Activated CD8-positive, alpha-beta memory T cell treated with anti-CD3 and anti-CD28 coated beads, Interleukin-2, amount 10 ng/mL, durations not matched to agents 7 days and 5 days (primary cell): ENCODE results near the gene PKIB. TPM values are rescaled to one million over a fixed set of nuclear protein-coding genes. Genes with fewer than 3 reads are reported as not detected.
"Not testable (repeated sequence)": the region's sequence is repeated elsewhere in the genome, so short reads cannot be mapped to it uniquely, and the experiment has no call there.

Experiments
- ATAC-seq: fragments of 150-1000 bp; cut with Tn5 transposase; one replicate; pipeline ENCODE4 v1.10.0; 2021; ENCODE audit warnings: moderate library complexity
- CTCF ChIA-PET: fragments of 350-600 bp; sonication (Branson Sonifier 250); formaldehyde crosslinking; loops from one replicate; lab custom pipeline; 2021; ENCODE audit warnings: antibody characterized with exemption; lab: Charles Lee
- DNase-seq: peaks from one replicate; pipeline ENCODE4 v3.0.0-alpha.2; 2020
- H3K27ac Mint-ChIP-seq: one replicate; pipeline ENCODE4 v1.8.0; 2021; ENCODE audit warnings: mild to moderate bottlenecking, mixed read lengths
- H3K27me3 Mint-ChIP-seq: one replicate; pipeline ENCODE4 v1.8.0; 2021; ENCODE audit warnings: mixed read lengths
- H3K36me3 Mint-ChIP-seq: one replicate; pipeline ENCODE4 v1.8.0; 2021; ENCODE audit warnings: mild to moderate bottlenecking, mixed read lengths
- H3K4me1 Mint-ChIP-seq: one replicate; pipeline ENCODE4 v1.8.0; 2021; ENCODE audit warnings: mixed read lengths
- H3K4me3 Mint-ChIP-seq: one replicate; pipeline ENCODE4 v1.8.0; 2021; ENCODE audit warnings: mild to moderate bottlenecking, moderate library complexity, mixed read lengths
- H3K9me3 Mint-ChIP-seq: one replicate; pipeline ENCODE4 v1.8.0; 2022; ENCODE audit warnings: low read depth, mixed read lengths
- total RNA-seq, 2 experiments: library from RNA; stranded (reverse); gene quantifications; one replicate each; pipeline ENCODE4 v1.2.3, GENCODE V29; 2021

The PKIB gene, protein sequence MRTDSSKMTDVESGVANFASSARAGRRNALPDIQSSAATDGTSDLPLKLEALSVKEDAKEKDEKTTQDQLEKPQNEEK
- total RNA-seq = under 1 TPM; 0.47 to 0.91 TPM

DNA sequence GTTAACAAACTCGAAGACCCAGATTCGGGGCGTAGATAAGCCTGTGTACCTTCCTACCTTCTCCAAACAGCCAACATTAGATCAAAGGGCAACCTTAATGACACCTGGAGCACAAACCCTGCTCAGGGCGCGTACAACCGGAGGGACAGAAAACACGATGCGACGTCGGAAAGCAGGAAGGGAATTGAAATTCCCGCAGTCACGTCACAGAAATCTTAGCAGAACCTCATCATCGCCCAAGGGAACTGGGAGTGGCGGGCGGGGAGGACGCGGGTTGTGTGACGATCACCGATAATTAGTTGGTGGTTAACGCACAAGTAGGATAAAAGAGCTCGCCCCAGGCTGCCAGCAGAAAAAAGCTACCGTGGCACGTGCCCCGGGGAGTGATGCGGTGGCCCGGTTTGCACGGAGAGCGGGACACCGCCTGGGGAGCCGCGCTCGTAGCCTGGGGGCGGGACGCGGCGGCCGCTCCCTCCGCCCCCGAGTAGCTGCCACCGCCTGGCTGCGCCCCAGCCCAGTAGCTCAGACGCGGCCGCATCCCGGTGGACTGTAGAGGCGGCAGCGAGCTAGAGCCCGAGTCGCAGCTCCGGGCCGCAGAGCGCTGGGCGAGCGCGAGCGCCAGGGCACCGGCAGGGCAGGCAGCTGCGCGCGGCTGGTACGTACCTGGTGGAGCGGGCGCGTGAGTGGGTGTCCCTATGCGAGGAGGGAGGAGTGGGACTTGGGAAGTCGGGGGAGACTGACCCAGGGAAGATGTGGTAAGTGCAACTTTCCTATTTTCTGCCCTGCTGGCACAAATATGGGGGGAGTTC, at the start of gene PKIB:
PKIB (plus strand) TSS at position 525 of the 809 bp plus-strand sequence. CDS start 107,390 bp downstream, outside the sequence.
- CTCF ChIA-PET = interaction anchor here (0.9 kb wide), 1 partner anchor 22 kb away, joined by 3 read pairs; no protein-coding TSS in a partner anchor
- Mint-ChIP-seq H3K27ac (peak within 1 kb of the TSS; percentile 29), H3K36me3 (no peaks in the 10 kb centered on the region), H3K27me3 (peaks cover 46% of the 10 kb centered on the region), H3K9me3 (no peaks in the 10 kb centered on the region), H3K4me3 (peak within 1 kb of the TSS; percentile 81), H3K4me1 (peaks cover 16% of the 10 kb centered on the region)
- ATAC-seq (peak; percentile 97), DNase-seq (peak; percentile 63)

DNA sequence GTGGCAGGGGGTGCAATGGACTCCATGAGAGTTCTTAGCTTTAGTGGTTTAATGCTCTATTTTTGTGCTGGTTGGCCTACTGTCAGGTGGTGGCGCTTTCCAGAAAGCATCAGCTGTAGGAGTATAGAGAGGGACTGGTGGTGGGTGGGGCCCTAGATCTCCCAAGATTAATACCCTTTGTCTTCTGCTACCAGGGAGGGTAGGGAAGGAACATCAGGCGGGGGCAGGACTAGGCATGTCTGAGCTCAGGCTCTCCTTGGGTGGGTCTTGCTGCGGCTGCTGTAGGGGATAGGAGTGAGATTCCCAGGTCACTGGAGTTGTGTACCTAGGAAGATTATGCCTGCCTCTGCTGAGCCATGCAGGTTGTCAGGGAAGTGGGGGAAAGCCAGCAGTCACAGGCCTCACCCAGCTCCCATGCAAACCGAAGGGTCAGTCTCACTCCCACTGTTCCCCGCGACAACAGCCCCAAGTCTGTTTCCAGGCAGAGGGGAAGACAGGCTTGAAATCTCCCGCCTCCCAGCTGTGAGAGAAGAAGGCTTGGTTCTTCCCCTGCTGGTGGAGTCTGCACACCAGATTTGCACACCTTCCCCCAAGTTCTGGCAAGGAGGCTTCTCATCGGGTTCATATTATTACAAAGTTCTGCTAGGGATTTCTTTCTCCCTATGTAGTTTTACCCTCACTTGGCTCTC, 46.7 kb upstream of the PKIB start:
- CTCF ChIA-PET = no interaction called here
- ATAC-seq (no peak), DNase-seq (no peak)
- H3K9me3 Mint-ChIP-seq = no peaks in the 10 kb centered on the region
- H3K27ac Mint-ChIP-seq = no peak overlapping the region
- H3K4me1 Mint-ChIP-seq = no peaks in the 10 kb centered on the region
- H3K36me3 Mint-ChIP-seq = no peaks in the 10 kb centered on the region
- no peaks in the 10 kb centered on the region for H3K27me3 Mint-ChIP-seq
- no peak overlapping the region for H3K4me3 Mint-ChIP-seq

DNA sequence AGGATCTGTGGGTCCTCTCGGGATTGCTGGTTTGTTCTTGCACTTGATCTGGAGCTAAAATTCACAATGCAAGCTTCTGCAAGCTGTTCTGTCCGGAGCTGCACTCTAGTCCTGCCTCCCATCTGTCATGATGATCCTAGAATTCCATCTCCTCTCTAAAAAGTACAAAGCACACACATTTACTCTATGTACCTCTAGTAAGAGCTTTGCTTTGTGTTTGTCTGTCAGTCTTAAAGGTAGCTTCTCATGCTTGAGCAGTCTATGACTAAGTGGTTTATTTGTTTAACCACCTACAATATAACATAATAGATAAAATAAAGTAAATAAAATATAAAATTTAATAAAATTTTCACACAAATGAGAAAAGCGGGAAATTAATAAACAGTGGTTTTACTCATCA, 46.0 kb upstream of the PKIB start:
- no peak overlapping the region for H3K4me3 Mint-ChIP-seq
- H3K27ac Mint-ChIP-seq = no peak overlapping the region
- H3K36me3 Mint-ChIP-seq = no peaks in the 10 kb centered on the region
- DNase-seq (no peak), ATAC-seq (no peak)
- H3K9me3 Mint-ChIP-seq = no peaks in the 10 kb centered on the region
- no peaks in the 10 kb centered on the region for H3K27me3 Mint-ChIP-seq
- H3K4me1 Mint-ChIP-seq = no peaks in the 10 kb centered on the region
- CTCF ChIA-PET = no interaction called here

DNA sequence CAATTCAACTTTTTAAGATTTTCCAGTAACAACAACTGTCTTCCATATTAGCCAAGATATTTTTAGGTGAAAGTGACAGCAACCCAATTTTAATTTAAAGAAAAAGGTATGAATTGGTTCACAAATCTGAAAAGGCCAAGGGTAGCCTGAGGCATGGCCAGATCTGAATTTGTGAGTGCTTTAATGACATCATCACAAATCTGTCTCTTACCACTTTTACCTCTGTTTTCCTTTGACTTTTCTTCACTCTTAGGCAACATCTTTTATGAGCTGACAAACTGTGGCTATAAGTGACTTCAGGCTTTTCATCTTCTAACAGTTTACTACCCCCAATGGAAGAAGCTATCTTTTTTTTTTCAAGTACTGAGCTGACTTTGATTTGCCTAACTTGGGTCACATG, 44.5 kb upstream of the PKIB start:
- H3K4me3 Mint-ChIP-seq = no peak overlapping the region
- DNase-seq = no peak

DNA sequence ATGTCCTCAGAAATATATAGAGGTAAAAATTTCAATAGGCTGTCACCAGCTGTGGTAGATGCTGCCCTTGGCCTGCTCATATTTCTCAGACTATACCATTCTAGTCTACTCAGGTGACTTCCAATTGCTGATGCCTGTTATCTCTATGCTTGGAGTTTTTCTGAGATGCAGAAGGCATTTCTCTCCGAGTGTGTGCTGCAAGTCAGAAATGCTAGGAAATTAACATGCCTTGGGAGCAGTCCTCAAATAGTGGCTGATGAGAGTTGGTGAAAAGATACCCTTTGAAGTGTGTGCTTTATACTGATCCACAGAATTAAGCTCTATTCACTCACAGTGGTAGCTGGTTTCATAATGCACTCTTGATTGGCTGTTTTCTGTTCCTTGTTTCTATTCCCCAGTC, 43.2 kb upstream of the PKIB start:
- H3K4me3 Mint-ChIP-seq = no peak overlapping the region
- peaks cover 4% of the 10 kb centered on the region for H3K4me1 Mint-ChIP-seq
- H3K9me3 Mint-ChIP-seq = no peaks in the 10 kb centered on the region
- H3K27me3 Mint-ChIP-seq = no peaks in the 10 kb centered on the region
- CTCF ChIA-PET = no interaction called here
- ATAC-seq (no peak), DNase-seq (no peak)
- H3K27ac Mint-ChIP-seq = no peak overlapping the region
- no peaks in the 10 kb centered on the region for H3K36me3 Mint-ChIP-seq

More for the DNA sequence above, 44.5 kb upstream of the PKIB start:
- Mint-ChIP-seq H3K27ac (no peak overlapping the region), H3K9me3 (no peaks in the 10 kb centered on the region), H3K4me1 (no peaks in the 10 kb centered on the region), H3K36me3 (no peaks in the 10 kb centered on the region), H3K27me3 (no peaks in the 10 kb centered on the region)
- CTCF ChIA-PET = no interaction called here
- ATAC-seq = no peak

DNA sequence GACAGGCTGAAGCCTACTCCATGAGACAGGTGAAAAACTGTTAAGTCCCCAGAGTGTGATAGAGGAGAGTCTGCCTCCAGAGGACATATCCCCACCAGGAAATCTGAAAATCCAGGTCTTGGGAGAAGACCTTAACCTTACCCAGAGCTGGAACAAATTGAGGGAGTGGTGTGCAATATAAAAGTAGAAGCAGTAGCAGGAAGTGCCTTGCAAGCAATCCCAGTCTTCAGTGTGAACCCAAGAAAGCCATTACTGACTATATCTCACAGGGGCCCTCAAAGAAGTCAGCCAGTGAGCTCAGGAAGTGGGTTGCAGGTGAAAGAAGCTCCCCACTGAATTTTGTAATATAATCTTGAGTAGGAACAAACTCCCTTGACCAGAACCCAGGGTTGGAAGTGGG, 41.9 kb upstream of the PKIB start:
- H3K36me3 Mint-ChIP-seq = no peaks in the 10 kb centered on the region
- no peaks in the 10 kb centered on the region for H3K27me3 Mint-ChIP-seq
- H3K9me3 Mint-ChIP-seq = no peaks in the 10 kb centered on the region
- no peak for DNase-seq
- H3K27ac Mint-ChIP-seq = no peak overlapping the region
- ATAC-seq = no peak
- H3K4me1 Mint-ChIP-seq = peaks cover 4% of the 10 kb centered on the region
- no peak overlapping the region for H3K4me3 Mint-ChIP-seq
- CTCF ChIA-PET = no interaction called here

DNA sequence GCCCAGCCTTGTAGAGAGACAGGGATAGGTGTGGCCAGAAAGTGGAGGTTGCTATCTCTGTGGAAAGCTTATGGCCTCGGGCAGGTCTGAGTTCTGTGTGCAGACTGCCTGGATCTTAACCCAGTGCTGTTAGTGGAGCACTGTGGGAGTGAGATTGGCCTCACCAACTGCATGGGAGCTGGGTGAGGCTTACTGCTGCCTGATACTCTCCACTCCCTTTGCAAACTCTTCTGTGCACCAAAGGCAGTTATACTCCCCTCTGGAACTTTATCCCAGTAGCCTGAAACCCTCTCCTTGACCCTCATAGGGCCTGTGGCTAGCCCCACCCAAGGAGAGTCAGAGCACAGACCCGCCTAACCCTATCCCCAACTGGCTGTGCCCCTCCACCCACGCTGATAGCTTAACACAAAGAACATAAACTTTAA, 41.4 kb upstream of the PKIB start:
- CTCF ChIA-PET = no interaction called here
- Mint-ChIP-seq H3K27me3 (no peaks in the 10 kb centered on the region), H3K4me3 (no peak overlapping the region), H3K9me3 (no peaks in the 10 kb centered on the region), H3K4me1 (peaks cover 4% of the 10 kb centered on the region), H3K36me3 (no peaks in the 10 kb centered on the region), H3K27ac (no peak overlapping the region)
- DNase-seq = no peak
- no peak for ATAC-seq

DNA sequence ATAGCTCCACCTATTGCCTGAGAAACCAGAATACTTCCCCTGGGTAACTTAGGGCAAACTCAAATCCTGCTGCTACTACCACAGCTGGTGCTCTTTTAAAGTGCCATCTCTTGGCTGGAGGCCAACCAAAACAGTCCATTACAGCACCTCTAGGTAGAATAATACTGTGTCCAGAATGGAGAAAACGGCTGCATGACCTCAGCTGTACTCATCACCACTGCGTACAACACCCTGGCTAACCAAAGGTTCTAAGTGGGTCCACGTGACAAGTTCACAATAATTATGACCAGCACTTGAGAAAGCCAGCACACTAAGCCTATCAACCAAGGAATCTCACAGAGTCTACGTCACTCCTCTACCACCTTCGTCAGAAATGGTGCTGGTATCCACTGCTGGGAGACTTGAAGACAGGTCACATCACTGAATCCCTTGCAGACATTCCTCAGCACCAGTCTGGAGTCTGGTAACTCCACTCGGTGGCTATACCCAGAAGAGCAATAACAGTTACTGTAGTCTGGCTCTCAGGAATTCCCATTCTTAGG, 40.9 kb upstream of the PKIB start:
- Mint-ChIP-seq H3K27me3 (no peaks in the 10 kb centered on the region), H3K4me3 (no peak overlapping the region), H3K27ac (no peak overlapping the region), H3K36me3 (no peaks in the 10 kb centered on the region), H3K9me3 (no peaks in the 10 kb centered on the region), H3K4me1 (peaks cover 4% of the 10 kb centered on the region)
- CTCF ChIA-PET = no interaction called here
- ATAC-seq (no peak), DNase-seq (no peak)

DNA sequence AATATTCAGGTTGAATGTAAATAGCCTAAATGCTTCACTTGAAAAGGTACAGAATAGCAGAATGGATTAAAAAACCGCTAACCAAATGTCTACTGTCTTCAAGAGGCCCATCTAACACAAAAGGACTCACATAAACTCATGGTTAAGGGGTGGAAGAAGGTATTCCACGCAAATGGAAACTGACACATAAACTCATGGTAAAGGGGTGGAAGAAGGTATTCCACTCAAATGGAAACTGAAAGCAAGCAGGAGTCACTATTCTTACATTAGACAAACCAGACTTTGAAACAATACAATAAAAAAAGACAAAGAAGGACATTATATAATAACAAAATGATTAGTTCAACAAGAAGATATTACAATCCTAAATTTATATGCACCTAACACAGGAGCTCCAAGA, 38.3 kb upstream of the PKIB start:
- H3K27ac Mint-ChIP-seq = no peak overlapping the region
- no peaks in the 10 kb centered on the region for H3K36me3 Mint-ChIP-seq
- CTCF ChIA-PET = no interaction called here
- peaks cover 2% of the 10 kb centered on the region for H3K9me3 Mint-ChIP-seq
- DNase-seq (no peak), ATAC-seq (no peak)
- no peaks in the 10 kb centered on the region for H3K27me3 Mint-ChIP-seq
- peaks cover 4% of the 10 kb centered on the region for H3K4me1 Mint-ChIP-seq
- H3K4me3 Mint-ChIP-seq = no peak overlapping the region

DNA sequence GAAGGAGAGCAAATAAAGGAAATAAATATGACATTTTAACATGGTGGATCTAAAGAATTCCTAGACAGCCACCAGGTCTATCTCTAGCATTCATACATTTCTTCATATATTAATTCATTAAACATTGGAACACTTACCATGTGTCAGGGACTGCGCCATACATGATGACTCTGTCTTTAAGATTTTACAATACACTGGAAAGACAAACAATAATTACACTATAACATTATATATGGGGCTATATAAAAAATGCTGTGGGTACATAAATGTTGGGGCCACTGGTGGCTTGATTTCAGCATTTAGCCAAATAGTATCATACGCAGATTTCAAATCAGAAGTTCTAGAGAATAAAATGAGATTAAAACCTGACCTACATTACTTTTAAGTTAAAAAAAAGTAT, 33.3 kb upstream of the PKIB start:
- no peak for ATAC-seq

DNA sequence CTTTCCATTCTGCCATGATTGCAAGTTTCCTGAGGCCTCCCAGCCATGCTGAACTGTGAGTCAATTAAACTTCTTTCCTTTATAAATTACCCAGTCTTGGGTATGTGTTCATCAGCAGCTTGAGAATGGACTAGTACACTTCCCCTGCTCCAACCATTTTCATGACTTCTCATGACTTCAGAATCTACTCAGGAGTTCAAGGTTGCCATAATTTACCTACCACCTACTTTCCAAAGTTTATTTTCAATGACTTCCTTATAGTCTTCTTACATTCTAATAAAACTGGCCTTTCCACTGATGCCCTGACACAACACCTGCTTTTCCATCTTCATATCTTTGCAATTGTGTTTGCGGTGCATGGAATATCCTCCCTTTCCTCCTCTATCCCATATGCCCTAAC, 31.2 kb upstream of the PKIB start:
- Mint-ChIP-seq H3K27ac (no peak overlapping the region), H3K9me3 (peaks cover 5% of the 10 kb centered on the region), H3K4me3 (no peak overlapping the region), H3K4me1 (no peaks in the 10 kb centered on the region), H3K27me3 (no peaks in the 10 kb centered on the region), H3K36me3 (no peaks in the 10 kb centered on the region)
- no peak for ATAC-seq
- DNase-seq = no peak
- CTCF ChIA-PET = no interaction called here

More for the DNA sequence above, 33.3 kb upstream of the PKIB start:
- Mint-ChIP-seq H3K4me3 (no peak overlapping the region), H3K27ac (no peak overlapping the region), H3K4me1 (peaks cover 1% of the 10 kb centered on the region), H3K27me3 (no peaks in the 10 kb centered on the region), H3K9me3 (peaks cover 5% of the 10 kb centered on the region), H3K36me3 (no peaks in the 10 kb centered on the region)
- CTCF ChIA-PET = no interaction called here
- no peak for DNase-seq

DNA sequence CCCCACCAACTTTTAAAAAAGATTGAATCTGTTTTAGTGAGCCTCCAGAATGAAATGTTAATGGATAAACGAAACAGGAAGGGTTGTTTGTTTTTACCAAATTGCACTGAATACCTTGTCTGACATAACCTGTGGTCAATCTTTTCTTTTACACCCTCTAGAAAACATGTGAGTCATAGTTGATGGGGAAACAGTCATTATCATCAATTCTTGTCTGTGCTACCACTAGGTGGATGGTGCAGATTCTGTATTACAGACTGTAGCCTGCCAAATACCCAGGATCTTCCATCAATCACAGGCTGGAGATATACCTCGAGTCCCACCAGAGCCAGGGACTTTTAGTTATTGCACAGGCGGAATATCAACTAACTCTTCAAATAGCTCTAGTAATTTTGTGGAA, 29.5 kb upstream of the PKIB start:
- no peak for ATAC-seq
- Mint-ChIP-seq H3K27ac (no peak overlapping the region), H3K4me3 (no peak overlapping the region), H3K36me3 (no peaks in the 10 kb centered on the region), H3K4me1 (no peaks in the 10 kb centered on the region), H3K27me3 (no peaks in the 10 kb centered on the region), H3K9me3 (peaks cover 5% of the 10 kb centered on the region)
- CTCF ChIA-PET = no interaction called here
- DNase-seq = no peak

DNA sequence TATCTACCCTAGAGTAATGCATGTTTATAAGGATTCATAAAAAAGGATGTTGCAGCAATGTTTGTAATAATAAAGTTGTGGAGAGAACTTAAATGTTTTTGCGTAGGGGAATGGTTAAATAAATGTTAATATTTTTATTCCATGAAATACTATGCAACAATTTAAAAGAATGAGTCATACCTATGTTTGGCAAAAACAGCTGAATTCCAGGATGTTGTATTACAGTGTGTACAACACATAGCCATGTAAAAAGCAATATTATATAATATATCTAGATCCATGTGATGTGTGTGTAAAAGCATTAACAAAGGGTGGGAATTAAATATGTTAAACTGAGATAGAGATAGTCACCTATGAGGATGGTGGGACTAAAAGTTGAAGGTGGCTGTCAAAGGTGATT, 21.1 kb upstream of the PKIB start:
- no peaks in the 10 kb centered on the region for H3K36me3 Mint-ChIP-seq
- ATAC-seq = no peak
- no peak for DNase-seq
- H3K27me3 Mint-ChIP-seq = peaks cover 3% of the 10 kb centered on the region
- H3K27ac Mint-ChIP-seq = no peak overlapping the region
- H3K4me1 Mint-ChIP-seq = no peaks in the 10 kb centered on the region
- CTCF ChIA-PET = no interaction called here
- no peaks in the 10 kb centered on the region for H3K9me3 Mint-ChIP-seq
- no peak overlapping the region for H3K4me3 Mint-ChIP-seq

DNA sequence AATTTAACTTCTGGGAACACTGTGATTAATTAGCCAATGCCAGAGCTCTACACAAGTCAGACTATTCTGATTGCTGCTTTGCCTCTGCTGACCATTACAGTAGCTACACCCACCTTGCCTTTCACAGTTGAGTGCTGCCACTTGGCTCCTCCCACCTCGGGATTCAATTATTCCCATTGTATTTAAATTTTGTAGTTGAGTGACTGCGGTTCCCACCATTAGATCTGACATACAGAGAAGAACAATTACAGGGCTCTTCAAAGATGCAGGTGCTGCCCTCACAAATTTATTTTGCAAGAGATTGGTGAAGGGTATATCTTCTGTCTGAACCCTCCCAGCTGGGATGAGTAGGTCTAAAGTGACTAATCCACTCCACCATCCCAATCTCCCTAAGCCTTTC, 11.9 kb upstream of the PKIB start:
- H3K36me3 Mint-ChIP-seq, H3K27me3 Mint-ChIP-seq, DNase-seq, ATAC-seq, H3K4me1 Mint-ChIP-seq, CTCF ChIA-PET, H3K27ac Mint-ChIP-seq, H3K9me3 Mint-ChIP-seq, H3K4me3 Mint-ChIP-seq: not testable (repeated sequence)
